Upper lobe of right lung (tissue), 1 donor: ENCODE results near the gene ASTN2. TPM values are rescaled to one million over a fixed set of nuclear protein-coding genes. Genes with fewer than 3 reads are reported as not detected.

ENCODE experiments used
- ATAC-seq: fragments of 200-7000 bp; cut with Tn5 transposase; one replicate; pipeline ENCODE4 v1.9.1; 2020; ENCODE audit warnings: mild to moderate bottlenecking, moderate library complexity
- DNase-seq: peaks from one replicate; pipeline ENCODE4 v3.0.0-alpha.2; 2020
- H3K27ac ChIP-seq: fragments of 200-600 bp; one replicate; pipeline ENCODE4 v1.8.0; 2022
- H3K27me3 ChIP-seq: fragments of 200-600 bp; one replicate; pipeline ENCODE4 v1.8.0; 2022; ENCODE audit warnings: mild to moderate bottlenecking
- H3K36me3 ChIP-seq: fragments of 200-600 bp; one replicate; pipeline ENCODE4 v1.8.0; 2022
- H3K4me1 ChIP-seq: fragments of 200-600 bp; one replicate; pipeline ENCODE4 v1.8.0; 2022
- H3K4me3 ChIP-seq: fragments of 200-600 bp; one replicate; pipeline ENCODE4 v1.8.0; 2022; ENCODE audit warnings: mild to moderate bottlenecking
- H3K9me3 ChIP-seq: fragments of 200-600 bp; one replicate; pipeline ENCODE4 v1.8.0; 2022
- intact Hi-C: fragments of 100-400 bp; cut with DNase I; formaldehyde crosslinking; loops from one replicate; pipeline ENCODE4 v1.11.0; 2022
- total RNA-seq: library from RNA; stranded (reverse); fragmentation: NEBNext Ultra II Directional; extraction: Animal tissue kit (Norgen Biotek cat#: 25700); gene quantifications from one replicate; pipeline ENCODE4 v1.2.1, GENCODE V29; 2021
- TF ChIP-seq, protein P1 (sequence below): fragments of 200-600 bp; IDR thresholded peaks from one replicate; pipeline ENCODE4 v1.8.0; 2022; ENCODE audit warnings: antibody characterized with exemption
- donor health status: DM: no; HTN: yes; CAD: no; lungs with severe emphysema.

Gene ASTN2
- total RNA-seq, 1 donor from 2014 or later: 3.8 TPM

DNA sequence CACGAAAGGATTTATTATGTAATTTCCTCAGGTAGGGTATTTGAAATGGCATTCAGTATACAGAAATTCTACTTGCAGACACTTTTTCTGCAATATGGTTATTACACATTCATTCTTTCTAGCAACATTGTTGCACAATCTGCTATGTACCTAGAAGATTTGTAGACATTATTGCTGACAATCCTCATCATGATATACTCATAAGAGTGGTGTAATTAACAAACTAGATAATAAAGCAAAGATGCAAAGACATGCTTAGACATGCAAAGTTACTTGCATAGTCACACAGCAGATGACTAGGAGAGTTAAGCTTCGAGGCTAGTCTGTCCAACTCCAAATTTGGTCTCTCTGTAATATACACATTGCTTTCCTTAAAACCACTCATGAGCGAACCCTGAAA, 317.1 kb downstream of the ASTN2 start:
- Histone ChIP-seq H3K27me3 (no peaks in the 10 kb centered on the region), H3K27ac (no peak overlapping the region), H3K4me3 (no peak overlapping the region), H3K4me1 (no peaks in the 10 kb centered on the region), H3K36me3 (no peaks in the 10 kb centered on the region), H3K9me3 (no peaks in the 10 kb centered on the region)
- intact Hi-C loops: no loop called here
- DNase-seq (no peak), ATAC-seq (no peak)
- TF ChIP-seq, protein P1, sequence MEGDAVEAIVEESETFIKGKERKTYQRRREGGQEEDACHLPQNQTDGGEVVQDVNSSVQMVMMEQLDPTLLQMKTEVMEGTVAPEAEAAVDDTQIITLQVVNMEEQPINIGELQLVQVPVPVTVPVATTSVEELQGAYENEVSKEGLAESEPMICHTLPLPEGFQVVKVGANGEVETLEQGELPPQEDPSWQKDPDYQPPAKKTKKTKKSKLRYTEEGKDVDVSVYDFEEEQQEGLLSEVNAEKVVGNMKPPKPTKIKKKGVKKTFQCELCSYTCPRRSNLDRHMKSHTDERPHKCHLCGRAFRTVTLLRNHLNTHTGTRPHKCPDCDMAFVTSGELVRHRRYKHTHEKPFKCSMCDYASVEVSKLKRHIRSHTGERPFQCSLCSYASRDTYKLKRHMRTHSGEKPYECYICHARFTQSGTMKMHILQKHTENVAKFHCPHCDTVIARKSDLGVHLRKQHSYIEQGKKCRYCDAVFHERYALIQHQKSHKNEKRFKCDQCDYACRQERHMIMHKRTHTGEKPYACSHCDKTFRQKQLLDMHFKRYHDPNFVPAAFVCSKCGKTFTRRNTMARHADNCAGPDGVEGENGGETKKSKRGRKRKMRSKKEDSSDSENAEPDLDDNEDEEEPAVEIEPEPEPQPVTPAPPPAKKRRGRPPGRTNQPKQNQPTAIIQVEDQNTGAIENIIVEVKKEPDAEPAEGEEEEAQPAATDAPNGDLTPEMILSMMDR: no peak

DNA sequence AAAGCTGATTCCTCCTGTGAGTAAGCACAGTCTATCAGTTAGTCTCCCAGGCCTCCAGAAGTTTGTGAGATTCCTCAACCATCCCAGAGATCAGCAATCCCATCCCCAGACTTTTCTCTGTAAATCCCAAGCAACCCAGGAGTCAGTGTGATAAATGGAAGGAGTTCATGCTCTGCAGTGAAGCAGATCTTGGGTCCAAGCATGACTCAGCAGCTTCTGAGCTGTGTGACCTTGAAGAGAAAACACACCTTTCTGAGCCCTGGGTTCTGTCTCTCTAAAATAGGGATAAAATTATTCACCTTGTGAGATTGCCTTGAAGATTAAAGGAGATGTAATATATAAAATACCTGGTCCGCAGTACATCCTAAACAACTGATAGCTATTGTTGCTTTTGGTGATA, 318.7 kb downstream of the ASTN2 start:
- TF ChIP-seq, protein P1: no peak
- intact Hi-C loops: no loop called here
- Histone ChIP-seq H3K9me3 (no peaks in the 10 kb centered on the region), H3K27ac (no peak overlapping the region), H3K4me3 (no peak overlapping the region), H3K27me3 (no peaks in the 10 kb centered on the region), H3K4me1 (no peaks in the 10 kb centered on the region), H3K36me3 (no peaks in the 10 kb centered on the region)
- ATAC-seq (no peak), DNase-seq (no peak)

- Histone ChIP-seq H3K27ac (no peak overlapping the region), H3K4me3 (no peak overlapping the region), H3K27me3 (no peaks in the 10 kb centered on the region), H3K4me1 (no peaks in the 10 kb centered on the region), H3K36me3 (no peaks in the 10 kb centered on the region), H3K9me3 (no peaks in the 10 kb centered on the region)
- intact Hi-C loops: no loop called here
- TF ChIP-seq, protein P1: no peak
- DNase-seq: no peak
- no peak for ATAC-seq
These were observed 319.8 kb downstream of the ASTN2 start for GRCh38 chr9:117095081-117095480.

DNA sequence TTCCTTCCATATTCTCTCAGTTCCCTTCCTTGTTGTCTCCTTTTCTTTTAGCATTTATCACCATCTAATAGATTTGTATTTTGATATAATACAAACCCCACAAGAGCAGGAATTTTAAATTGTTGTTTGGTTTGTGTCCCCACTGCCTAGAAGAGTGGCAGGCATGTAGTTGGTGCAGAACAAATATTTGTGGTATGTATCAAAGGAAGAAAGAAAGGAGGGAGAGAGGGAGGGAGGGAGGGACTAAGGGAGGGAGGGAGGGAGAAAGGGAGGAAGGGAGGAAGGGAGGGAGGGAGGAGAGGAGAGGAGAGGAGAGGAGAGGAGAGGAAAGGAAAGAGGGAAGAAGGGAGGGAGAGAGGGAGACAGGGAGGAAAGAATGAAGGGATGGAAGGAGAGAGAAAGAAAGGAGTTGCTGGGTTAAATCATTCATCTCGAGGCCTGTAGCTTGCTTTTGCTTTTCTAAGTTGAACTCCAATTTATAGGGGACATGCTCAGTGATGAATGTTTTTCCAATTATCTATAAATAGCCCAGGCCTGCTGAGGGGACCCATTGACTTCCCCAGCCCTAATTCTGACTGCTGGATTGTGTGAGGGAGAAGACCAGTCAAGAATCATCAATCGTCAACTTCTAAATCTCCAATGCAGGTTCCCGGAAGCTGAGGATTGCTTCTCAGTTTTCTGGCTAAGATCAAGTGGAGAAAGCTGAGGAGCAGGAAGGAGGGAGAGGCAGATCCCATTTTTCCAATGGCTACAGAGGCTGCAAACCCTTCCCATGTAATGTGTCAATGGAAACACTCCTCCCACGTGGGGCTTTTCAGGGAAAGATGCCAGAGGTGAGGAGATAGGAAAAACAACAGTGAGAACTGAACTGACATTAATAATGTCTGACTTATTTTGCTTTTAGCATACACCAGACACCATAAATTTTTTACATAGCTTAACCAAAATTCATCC, 320.7 kb downstream of the ASTN2 start:
- Histone ChIP-seq H3K36me3 (no peaks in the 10 kb centered on the region), H3K27ac (no peak overlapping the region), H3K4me3 (no peak overlapping the region), H3K4me1 (no peaks in the 10 kb centered on the region), H3K9me3 (no peaks in the 10 kb centered on the region), H3K27me3 (no peaks in the 10 kb centered on the region)
- ATAC-seq (no peak), DNase-seq (no peak)
- TF ChIP-seq, protein P1: no peak
- intact Hi-C loops: no loop called here

- ATAC-seq (no peak), DNase-seq (no peak)
- no peaks in the 10 kb centered on the region for H3K4me1 ChIP-seq
- no peaks in the 10 kb centered on the region for H3K9me3 ChIP-seq
- TF ChIP-seq, protein P1: no peak
- no peak overlapping the region for H3K27ac ChIP-seq
- intact Hi-C loops: no loop called here
- H3K36me3 ChIP-seq: no peaks in the 10 kb centered on the region
- no peaks in the 10 kb centered on the region for H3K27me3 ChIP-seq
- no peak overlapping the region for H3K4me3 ChIP-seq
These were observed 322.3 kb downstream of the ASTN2 start for GRCh38 chr9:117092582-117092981.
